HepG2 (cell line): Measurements from ENCODE around the gene ELN. TPM values are rescaled to one million over a fixed set of nuclear protein-coding genes. Genes with fewer than 3 reads are reported as not detected.

Source experiments
- BHLHE40 ChIP-seq: IDR thresholded peaks from 2 replicates; pipeline ENCODE4 v1.6.1; 2011; ENCODE audit warnings: low read length, improper control_type of control experiment
- ELF1 ChIP-seq: sonication (generic); formaldehyde crosslinking; IDR thresholded peaks from 2 replicates; pipeline ENCODE4 v1.4.0; 2020; ENCODE audit warnings: missing genetic modification reagents
- ELF3 ChIP-seq: IDR thresholded peaks from 2 replicates; pipeline ENCODE4 v1.6.1; 2016; ENCODE audit warnings: missing genetic modification reagents, missing compliant biosample characterization
- FOSL1 ChIP-seq: sonication (generic); formaldehyde crosslinking; IDR thresholded peaks from 2 replicates; pipeline ENCODE4 v1.9.0; 2021; ENCODE audit warnings: missing genetic modification reagents, borderline replicate concordance
- FOXA1 ChIP-seq, 2 experiments: fragments of 450-650 bp in 1 of 2; sonication (generic) in 1 of 2; formaldehyde crosslinking in 1 of 2; IDR thresholded peaks; 2 replicates each; pipeline versions ENCODE4 v1.4.0 to v1.6.1; 2016 to 2020; ENCODE audit warnings: missing genetic modification reagents in 1 of 2
- GLI4 ChIP-seq: sonication (generic); formaldehyde crosslinking; IDR thresholded peaks from 2 replicates; pipeline ENCODE4 v1.5.1; 2020; ENCODE audit warnings: missing genetic modification reagents, mild to moderate bottlenecking, moderate library complexity, borderline replicate concordance
- HDAC1 ChIP-seq: sonication (generic); formaldehyde crosslinking; IDR thresholded peaks from 2 replicates; pipeline ENCODE4 v1.5.1; 2020; ENCODE audit warnings: mild to moderate bottlenecking, missing genetic modification reagents
- HES4 ChIP-seq: sonication (generic); formaldehyde crosslinking; IDR thresholded peaks from 2 replicates; pipeline ENCODE4 v1.9.0; 2021; ENCODE audit warnings: mild to moderate bottlenecking, missing genetic modification reagents, borderline replicate concordance
- HNF4G ChIP-seq, 2 experiments: sonication (generic) in 1 of 2; formaldehyde crosslinking in 1 of 2; IDR thresholded peaks; 2 replicates each; pipeline versions ENCODE4 v1.4.0 to v1.6.1; 2011 to 2020; ENCODE audit warnings: borderline replicate concordance in 2 of 2, low read depth in 2 of 2, mild to moderate bottlenecking in 2 of 2, low read length in 1 of 2, missing genetic modification reagents in 1 of 2, moderate library complexity in 1 of 2
- MEF2D ChIP-seq: sonication (generic); formaldehyde crosslinking; IDR thresholded peaks from 2 replicates; pipeline ENCODE4 v1.5.1; 2020; ENCODE audit warnings: mild to moderate bottlenecking, missing genetic modification reagents
- MEIS2 ChIP-seq: sonication (generic); formaldehyde crosslinking; IDR thresholded peaks from 2 replicates; pipeline ENCODE4 v1.9.0; 2021; ENCODE audit warnings: mild to moderate bottlenecking, missing genetic modification reagents
- PAX8 ChIP-seq: sonication (generic); formaldehyde crosslinking; IDR thresholded peaks from 2 replicates; pipeline ENCODE4 v1.8.0; 2022; ENCODE audit warnings: mild to moderate bottlenecking, missing genetic modification reagents, borderline replicate concordance
- RXRB ChIP-seq: IDR thresholded peaks from 2 replicates; pipeline ENCODE4 v1.6.1; 2016; ENCODE audit warnings: borderline replicate concordance, missing genetic modification reagents, missing compliant biosample characterization
- TEAD3 ChIP-seq: optimal IDR thresholded peaks from 2 replicates; pipeline ENCODE3; 2016; ENCODE audit warnings: borderline replicate concordance
- ZMYM3 ChIP-seq: sonication (generic); formaldehyde crosslinking; IDR thresholded peaks from 2 replicates; pipeline ENCODE4 v1.5.1; 2020; ENCODE audit warnings: mild to moderate bottlenecking, missing genetic modification reagents
- ZNF205 ChIP-seq: IDR thresholded peaks from 2 replicates; pipeline ENCODE4 v1.6.1; 2018; ENCODE audit warnings: missing biosample characterization, missing genetic modification reagents
- ZNF432 ChIP-seq: sonication (generic); formaldehyde crosslinking; IDR thresholded peaks from 2 replicates; pipeline ENCODE4 v1.5.0; 2020; ENCODE audit warnings: missing genetic modification reagents, mild to moderate bottlenecking, borderline replicate concordance
- ZNF441 ChIP-seq: sonication (generic); formaldehyde crosslinking; IDR thresholded peaks from 2 replicates; pipeline ENCODE4 v1.7.0; 2021; ENCODE audit warnings: missing genetic modification reagents, borderline replicate concordance
- ZNF737 ChIP-seq: sonication (generic); formaldehyde crosslinking; IDR thresholded peaks from 2 replicates; pipeline ENCODE4 v1.5.0; 2020; ENCODE audit warnings: missing genetic modification reagents, mild to moderate bottlenecking, borderline replicate concordance
- ZNF768 ChIP-seq: sonication (generic); formaldehyde crosslinking; IDR thresholded peaks from 2 replicates; pipeline ENCODE4 v1.4.0; 2020; ENCODE audit warnings: missing genetic modification reagents
- ZNF781 ChIP-seq: sonication (generic); formaldehyde crosslinking; IDR thresholded peaks from 2 replicates; pipeline ENCODE4 v1.5.1; 2020; ENCODE audit warnings: borderline replicate concordance, mild to moderate bottlenecking, missing genetic modification reagents; ENCODE audit errors: not compliant biosample characterization
- ZNF891 ChIP-seq: sonication (generic); formaldehyde crosslinking; IDR thresholded peaks from 2 replicates; pipeline ENCODE4 v1.5.0; 2020; ENCODE audit warnings: mild to moderate bottlenecking, missing genetic modification reagents
- polyA plus RNA-seq, 8 experiments: library from polyadenylated mRNA; depleted of rRNA in 3 of 8; stranded (reverse) in 7 of 8; unstranded in 1 of 8; fragments of >200 nt; fragmentation: Illumina TruSeq in 4 of 8; extraction: Trizol in 4 of 8; gene quantifications; 2 replicates each; pipeline versions ENCODE4 v1.2.1 to v1.2.3, GENCODE V29; 2011 to 2016; ENCODE audit warnings: low read depth in 4 of 8, missing spikeins in 1 of 8, mixed read lengths in 1 of 8; ENCODE audit not compliant: insufficient read depth in 1 of 8
- total RNA-seq, 5 experiments: library from RNA; depleted of rRNA; stranded (reverse); fragments of >200 nt; fragmentation: Illumina TruSeq; extraction: Trizol; gene quantifications; 2 replicates each; pipeline ENCODE4 v1.2.3, GENCODE V29; 2016; ENCODE audit warnings: low read depth in 1 of 5
- TF ChIP-seq, protein P1 (sequence below): IDR thresholded peaks from 2 replicates; pipeline ENCODE4 v1.6.1; 2012; ENCODE audit warnings: inconsistent platforms
- TF ChIP-seq, protein P2 (sequence below), 2 experiments: IDR thresholded peaks; 2 replicates each; pipeline ENCODE4 v1.6.1; 2011 to 2012; ENCODE audit warnings: low read length in 2 of 2, borderline replicate concordance in 1 of 2, low read depth in 1 of 2, mild to moderate bottlenecking in 1 of 2, moderate library complexity in 1 of 2

The ELN gene
- total and polyA plus RNA-seq, 2 of the 13 experiments (the other 11 are each of a cell fraction or from before 2014, with no cell fraction given), result 0.15 to 0.37 TPM

GRCh38 chr7:74061840-74062539, 34.0 kb downstream of the ELN start (continued):
- TF ChIP-seq ZNF891 (CRISPR knock-in tag) (0 out of 2 replicates have a peak, but pooled peaks have one; percentile 51), ELF1 (CRISPR knock-in tag) (peak; percentile 62), ZNF781 (CRISPR knock-in tag) (no peak), ELF3 (CRISPR knock-in tag) (no peak), HDAC1 (CRISPR knock-in tag) (peak; percentile 48; the same call in 1 of the 2 replicates), MEIS2 (CRISPR knock-in tag) (no peak), FOXA1 (IDR thresholded peaks at IDR 0.05) (no peak), FOXA1 (CRISPR knock-in tag; IDR thresholded peaks at IDR 0.05) (peak; percentile 84), PAX8 (no peak), HES4 (CRISPR knock-in tag) (no peak), ZMYM3 (CRISPR knock-in tag) (peak; percentile 99), ZNF441 (no peak), ZNF737 (no peak), RXRB (CRISPR knock-in tag) (peak; percentile 39; the same call in 1 of the 2 replicates), BHLHE40 (no peak), GLI4 (CRISPR knock-in tag) (no peak), ZNF205 (no peak), MEF2D (CRISPR knock-in tag) (no peak), ZNF432 (CRISPR knock-in tag) (no peak), ZNF768 (CRISPR knock-in tag) (0 out of 2 replicates have a peak, but pooled peaks have one; percentile 17), FOSL1 (no peak), TEAD3 (no peak), HNF4G (IDR thresholded peaks at IDR 0.05; ENCODE audit: borderline replicate concordance, low read depth, low read length) (no peak), HNF4G (CRISPR knock-in tag; IDR thresholded peaks at IDR 0.05; ENCODE audit: borderline replicate concordance, low read depth) (no peak)
- TF ChIP-seq, protein P1, sequence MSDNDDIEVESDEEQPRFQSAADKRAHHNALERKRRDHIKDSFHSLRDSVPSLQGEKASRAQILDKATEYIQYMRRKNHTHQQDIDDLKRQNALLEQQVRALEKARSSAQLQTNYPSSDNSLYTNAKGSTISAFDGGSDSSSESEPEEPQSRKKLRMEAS, result peak; percentile 61; the same call in 1 of the 2 replicates
- TF ChIP-seq, protein P2, sequence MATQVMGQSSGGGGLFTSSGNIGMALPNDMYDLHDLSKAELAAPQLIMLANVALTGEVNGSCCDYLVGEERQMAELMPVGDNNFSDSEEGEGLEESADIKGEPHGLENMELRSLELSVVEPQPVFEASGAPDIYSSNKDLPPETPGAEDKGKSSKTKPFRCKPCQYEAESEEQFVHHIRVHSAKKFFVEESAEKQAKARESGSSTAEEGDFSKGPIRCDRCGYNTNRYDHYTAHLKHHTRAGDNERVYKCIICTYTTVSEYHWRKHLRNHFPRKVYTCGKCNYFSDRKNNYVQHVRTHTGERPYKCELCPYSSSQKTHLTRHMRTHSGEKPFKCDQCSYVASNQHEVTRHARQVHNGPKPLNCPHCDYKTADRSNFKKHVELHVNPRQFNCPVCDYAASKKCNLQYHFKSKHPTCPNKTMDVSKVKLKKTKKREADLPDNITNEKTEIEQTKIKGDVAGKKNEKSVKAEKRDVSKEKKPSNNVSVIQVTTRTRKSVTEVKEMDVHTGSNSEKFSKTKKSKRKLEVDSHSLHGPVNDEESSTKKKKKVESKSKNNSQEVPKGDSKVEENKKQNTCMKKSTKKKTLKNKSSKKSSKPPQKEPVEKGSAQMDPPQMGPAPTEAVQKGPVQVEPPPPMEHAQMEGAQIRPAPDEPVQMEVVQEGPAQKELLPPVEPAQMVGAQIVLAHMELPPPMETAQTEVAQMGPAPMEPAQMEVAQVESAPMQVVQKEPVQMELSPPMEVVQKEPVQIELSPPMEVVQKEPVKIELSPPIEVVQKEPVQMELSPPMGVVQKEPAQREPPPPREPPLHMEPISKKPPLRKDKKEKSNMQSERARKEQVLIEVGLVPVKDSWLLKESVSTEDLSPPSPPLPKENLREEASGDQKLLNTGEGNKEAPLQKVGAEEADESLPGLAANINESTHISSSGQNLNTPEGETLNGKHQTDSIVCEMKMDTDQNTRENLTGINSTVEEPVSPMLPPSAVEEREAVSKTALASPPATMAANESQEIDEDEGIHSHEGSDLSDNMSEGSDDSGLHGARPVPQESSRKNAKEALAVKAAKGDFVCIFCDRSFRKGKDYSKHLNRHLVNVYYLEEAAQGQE (IDR thresholded peaks at IDR 0.05; ENCODE audit: borderline replicate concordance in 1 of 2, low read depth in 1 of 2, low read length in 2 of 2), result 0 out of 4 replicates have a peak, but pooled peaks of 1 of the 2 experiments have one; percentile 10
